ENCODE data around the gene SNRPB2.

SNRPB2 gene

GRCh38 chr20:16729565-16730460 lies at the start of gene SNRPB2:
SNRPB2 (plus strand) TSS chr20:16730026; CDS start chr20:16731703, 1,677 bp downstream.
- peak; percentile 89 for DNase-seq

DNA sequence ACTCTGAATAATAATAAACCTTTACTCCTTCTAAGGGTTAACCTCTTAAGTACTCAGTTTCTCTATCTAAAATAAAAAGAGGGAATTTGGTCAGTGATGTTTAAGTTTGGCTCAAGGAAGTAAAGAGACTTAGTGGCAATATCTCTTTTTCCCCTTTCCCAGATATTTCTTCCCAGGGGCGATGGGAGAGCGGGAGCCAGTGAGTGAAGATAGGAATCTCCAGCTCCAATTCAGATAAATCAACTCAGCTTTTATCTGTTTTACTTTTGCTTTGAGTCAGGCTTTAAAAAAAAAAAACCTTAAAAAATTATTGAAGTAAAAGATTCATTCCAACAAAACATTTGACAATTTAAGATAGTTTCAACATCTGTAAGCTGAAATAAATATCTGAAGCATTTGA lies 45.4 kb upstream of the SNRPB2 start:
- no peak for DNase-seq

DNA sequence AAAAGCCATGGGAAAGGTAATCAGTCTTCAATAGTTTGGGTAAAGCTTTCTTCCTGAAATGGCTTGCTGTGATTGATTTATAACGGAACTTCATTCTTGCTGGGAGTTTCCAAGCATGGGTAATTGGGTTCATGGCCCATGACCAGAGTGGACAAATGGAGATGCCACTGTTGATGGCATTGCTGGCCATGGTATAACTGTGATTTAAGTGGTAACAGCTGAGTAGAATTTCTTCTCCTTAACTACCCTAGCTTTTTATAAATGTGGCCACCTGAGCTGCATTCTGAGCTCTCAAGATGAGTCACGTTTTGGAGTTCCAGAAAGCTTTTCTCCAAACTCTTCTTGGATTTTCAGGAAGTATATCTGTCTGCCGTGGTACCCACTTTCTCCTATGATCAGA lies 39.9 kb upstream of the SNRPB2 start:
- no peak for DNase-seq

- no peak for DNase-seq
Measured at GRCh38 chr20:16691381-16691780, 38.4 kb upstream of the SNRPB2 start.

GRCh38 chr20:16692009-16692408 lies 37.8 kb upstream of the SNRPB2 start:
- DNase-seq = no peak

GRCh38 chr20:16692442-16692841 lies 37.4 kb upstream of the SNRPB2 start:
- no peak for DNase-seq

- DNase-seq = no peak
Measured at GRCh38 chr20:16693278-16693677, 36.5 kb upstream of the SNRPB2 start.

DNA sequence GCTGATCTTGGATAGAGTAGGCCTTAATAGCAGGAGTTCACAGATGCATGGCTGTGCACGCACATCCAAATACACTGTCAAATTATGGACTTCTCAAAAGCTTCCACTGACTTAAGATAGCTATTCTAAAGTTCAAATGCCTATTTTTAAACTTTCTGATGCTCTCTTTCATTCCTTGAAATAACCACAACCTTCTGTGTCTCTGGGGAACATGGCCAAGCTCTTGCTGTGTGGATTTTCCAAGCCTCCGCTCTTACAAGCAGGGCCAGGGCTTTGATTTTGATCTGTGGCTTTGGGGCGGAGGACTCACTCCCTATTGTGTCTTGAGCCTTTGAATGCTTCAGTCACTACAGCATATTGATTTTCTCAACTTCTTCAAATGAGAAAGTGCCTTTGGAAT lies 35.7 kb upstream of the SNRPB2 start:
- DNase-seq = no peak

GRCh38 chr20:16695628-16696027 lies 34.2 kb upstream of the SNRPB2 start:
- no peak for DNase-seq

DNA sequence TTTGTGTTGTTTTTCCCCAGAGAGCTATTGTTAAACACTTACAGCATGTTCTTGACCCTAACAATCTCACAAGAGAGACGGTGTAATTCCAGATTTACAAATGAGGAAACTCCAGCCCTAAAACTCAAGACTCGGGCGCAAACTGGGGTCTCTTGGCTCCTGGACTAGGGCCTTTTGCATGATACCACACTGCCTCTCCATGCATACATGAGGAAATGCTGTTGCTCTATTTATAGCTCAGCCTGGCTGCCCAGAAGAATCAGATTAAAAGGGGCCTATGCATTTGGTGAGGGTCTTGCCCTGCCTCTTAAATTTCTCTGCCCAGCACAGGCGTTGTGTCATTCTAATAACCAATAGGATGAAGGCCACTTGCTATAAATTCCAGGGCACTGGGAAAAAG lies 30.5 kb upstream of the SNRPB2 start:
- DNase-seq = no peak

DNA sequence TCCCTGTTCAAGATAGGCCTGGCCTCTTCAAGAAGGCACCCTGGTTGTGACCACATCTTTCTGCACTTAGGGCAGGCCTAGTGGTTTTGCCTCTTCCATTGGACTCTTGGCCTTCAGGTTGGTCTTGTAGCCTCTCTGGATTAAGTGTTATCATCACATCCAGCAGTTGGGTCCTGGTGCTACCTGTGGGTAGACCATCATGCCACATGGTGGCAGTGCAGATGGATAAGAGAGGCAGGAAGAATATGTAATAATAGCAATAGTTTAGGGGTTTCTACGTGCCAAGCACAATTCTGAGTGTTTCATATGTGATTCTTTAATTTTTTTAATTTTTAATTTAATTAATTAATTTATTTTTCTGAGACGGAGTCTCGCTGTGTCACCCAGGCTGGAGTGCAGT lies 28.5 kb upstream of the SNRPB2 start:
- DNase-seq = no peak

- no peak for DNase-seq
Measured at GRCh38 chr20:16703570-16703969, 26.3 kb upstream of the SNRPB2 start.

DNA sequence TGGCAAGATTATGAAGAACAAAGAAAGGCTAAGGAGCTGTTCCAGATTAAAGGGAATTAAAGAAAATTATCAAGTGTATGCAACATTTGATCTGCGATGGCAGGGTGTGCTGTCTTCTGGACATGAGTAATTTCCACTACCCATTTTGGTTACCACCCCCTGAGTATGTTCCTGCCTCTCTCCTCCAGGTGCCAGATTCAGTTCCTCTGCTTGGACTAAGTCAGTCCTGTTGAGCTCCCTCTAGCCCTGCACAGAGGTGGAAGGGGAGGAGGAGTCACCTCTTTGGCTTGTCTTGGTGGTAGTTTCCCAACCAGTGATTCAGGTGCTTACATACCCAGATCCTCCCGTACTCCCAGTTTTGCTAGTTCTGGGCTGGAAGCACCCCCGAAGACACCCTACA lies 22.2 kb upstream of the SNRPB2 start:
- DNase-seq = no peak

GRCh38 chr20:16708602-16709001 lies 21.2 kb upstream of the SNRPB2 start:
- no peak for DNase-seq

GRCh38 chr20:16709017-16709416 lies 20.8 kb upstream of the SNRPB2 start:
- no peak for DNase-seq

DNA sequence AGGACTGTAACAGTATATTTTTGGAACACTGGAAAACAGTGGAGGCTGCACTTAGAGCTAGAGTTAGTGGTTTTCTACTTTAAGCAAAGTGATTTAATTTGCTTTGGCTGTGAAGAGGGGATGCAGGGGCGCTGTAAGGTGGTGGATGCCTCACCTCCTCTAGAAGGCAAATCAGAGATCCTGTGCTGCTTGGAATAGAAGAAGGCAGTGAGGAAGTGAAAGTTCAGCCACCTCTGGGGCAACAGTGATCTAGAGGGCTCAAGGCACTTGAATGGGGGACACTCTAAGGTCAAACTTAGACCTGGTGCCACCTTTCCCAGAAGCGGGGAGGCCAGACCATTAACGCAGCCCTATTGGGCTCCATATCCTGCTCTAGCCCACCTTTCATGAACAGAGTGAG lies 19.0 kb upstream of the SNRPB2 start:
- no peak for DNase-seq

- no peak for DNase-seq
Measured at GRCh38 chr20:16711661-16712258, 18.1 kb upstream of the SNRPB2 start.

GRCh38 chr20:16712511-16712947 lies 17.3 kb upstream of the SNRPB2 start:
- DNase-seq = peak; percentile 71

GRCh38 chr20:16713066-16713465 lies 16.8 kb upstream of the SNRPB2 start:
- DNase-seq = no peak

DNA sequence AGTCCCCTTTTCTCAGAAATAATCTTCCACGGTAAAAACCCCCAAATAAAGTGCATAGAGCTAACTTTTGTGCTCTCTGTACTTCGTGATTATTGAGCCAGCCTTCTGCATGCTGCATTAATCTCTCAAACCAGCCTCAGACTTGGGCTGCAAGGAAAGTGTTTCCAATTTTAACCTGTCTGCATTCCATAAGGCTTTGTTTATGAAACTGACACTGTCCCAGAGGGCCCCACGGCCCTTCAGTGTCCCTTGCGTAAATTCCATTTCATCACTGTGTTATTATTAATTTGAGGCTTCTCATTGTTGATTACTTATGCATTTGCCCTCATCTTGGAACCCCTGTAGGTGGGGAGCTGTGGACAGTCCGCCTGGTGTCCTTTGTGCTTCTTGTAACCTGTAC lies 15.6 kb upstream of the SNRPB2 start:
- DNase-seq = no peak

DNA sequence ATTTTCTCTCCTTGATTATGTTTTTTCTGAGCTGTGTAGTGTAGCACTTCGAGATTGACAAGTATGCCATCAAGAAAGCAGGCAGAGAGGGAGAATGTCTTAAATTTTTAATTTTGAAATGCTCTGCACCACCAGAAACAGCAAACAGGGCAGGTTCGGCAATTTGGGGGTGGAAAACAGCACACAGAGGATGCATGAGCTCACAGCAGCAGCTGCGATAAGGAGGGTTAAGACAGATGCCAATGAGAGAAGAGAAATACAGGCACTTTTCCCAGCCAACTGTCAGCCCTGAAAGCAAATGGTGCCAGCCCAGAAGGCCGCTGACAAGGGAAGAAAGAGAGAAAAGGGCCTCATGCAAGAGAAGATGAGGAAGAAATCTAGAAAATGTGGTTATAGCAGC lies 15.1 kb upstream of the SNRPB2 start:
- DNase-seq = no peak

DNA sequence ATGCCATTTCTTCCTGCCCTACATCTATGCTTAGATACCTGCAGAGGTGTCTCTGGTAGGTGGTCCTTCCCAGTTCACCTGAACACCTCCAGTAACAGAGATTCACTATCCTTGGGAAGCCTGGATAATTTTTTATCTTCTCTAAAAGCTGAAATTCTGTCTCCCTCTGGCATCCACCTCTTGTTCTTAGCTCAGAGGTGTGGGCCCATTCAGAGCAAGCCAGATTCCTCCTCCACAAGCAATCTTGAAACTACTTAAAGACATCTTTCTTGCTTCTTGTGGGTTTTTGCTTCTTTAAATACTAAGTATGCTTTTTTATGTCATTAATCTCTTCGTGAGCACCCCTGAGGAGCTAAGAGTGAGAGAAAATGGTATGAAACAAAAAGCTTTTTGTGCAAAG lies 10.4 kb upstream of the SNRPB2 start:
- DNase-seq = no peak

- no peak for DNase-seq
Measured at GRCh38 chr20:16729080-16729479, 746 bp upstream of the SNRPB2 start.

- DNase-seq = no peak
Measured at GRCh38 chr20:16732506-16733152, 2.8 kb downstream of the SNRPB2 start.

All from DMS153 (cell line).